ENCODE measurements around the gene TMEM156.
"Not testable (repeated sequence)": the region's sequence is repeated elsewhere in the genome, so short reads cannot be mapped to it uniquely, and the experiment has no call there.

Gene TMEM156

DNA sequence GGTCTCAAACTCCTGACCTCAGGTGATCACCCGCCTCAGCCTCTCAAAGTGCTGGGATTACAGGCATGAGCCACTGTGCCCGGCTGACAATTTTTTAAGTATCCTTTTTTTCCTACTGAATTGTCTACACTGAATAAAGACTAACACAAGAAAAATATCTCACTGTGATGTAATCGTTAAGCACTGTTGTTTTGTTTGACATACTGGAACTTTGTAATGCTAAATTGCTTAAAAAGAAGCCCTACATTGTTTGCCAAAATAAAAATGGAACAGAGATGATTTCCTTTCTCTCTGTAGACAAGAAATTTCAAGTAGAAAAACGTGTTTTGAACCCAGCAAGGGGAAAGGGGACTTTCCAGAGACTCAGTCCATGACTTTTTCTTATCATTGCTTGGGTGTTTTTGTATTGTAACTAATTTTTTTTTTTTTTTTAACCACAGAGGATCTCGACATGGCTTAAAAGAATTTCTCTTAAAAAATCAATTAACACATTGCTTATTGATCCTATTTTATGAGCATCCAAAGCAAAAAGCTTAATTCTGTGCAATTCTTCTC lies 74.9 kb downstream of the TMEM156 start:
- no peak for DNase-seq (ENCODE audit: low spot score)

DNA sequence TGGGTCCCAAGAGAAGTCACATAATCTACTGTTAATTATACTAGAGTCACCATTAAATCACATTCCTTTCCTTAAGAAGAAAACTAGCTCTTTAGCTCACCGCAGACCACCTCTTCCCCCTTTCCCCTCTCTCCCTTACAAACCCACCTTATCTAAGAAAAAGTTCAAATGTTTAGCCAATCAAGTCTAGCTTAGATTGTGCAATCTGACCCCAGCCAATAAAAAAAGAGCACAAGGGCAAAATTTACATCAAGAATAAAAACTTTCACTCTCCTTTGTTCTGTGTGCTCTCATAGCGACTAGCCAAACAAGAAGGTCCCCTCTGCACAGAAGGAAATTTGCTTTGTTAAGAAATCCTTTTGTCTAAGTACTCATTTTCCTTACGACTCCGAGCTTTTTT lies 76.3 kb downstream of the TMEM156 start:
- no peak for DNase-seq (ENCODE audit: low spot score)

GRCh38 chr4:38954727-38955126 lies 77.5 kb downstream of the TMEM156 start:
- no peak for DNase-seq (ENCODE audit: low spot score)

GRCh38 chr4:38952017-38952416 lies 80.2 kb downstream of the TMEM156 start:
- DNase-seq (ENCODE audit: low spot score) = no peak

- no peak for DNase-seq (ENCODE audit: low spot score)
Observed at GRCh38 chr4:38951598-38951997, 80.6 kb downstream of the TMEM156 start.

DNA sequence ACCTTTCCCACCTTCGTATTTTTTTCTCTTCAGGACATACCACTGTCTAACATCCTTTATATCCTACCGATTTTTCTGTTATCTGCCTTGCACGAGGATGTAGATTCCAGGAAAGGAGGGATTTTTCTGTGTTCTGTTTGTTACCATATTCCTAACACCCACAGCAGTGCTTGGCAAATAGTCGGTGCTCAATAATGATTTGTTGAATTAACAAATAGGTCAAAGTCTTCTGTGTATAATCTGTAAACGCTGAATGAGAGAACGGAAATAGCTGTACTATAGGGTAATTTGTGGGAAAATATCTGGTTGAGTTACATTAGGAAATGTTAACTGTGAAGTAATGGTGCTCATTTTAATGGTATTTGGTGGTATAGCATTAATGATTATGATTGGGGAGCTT lies 81.5 kb downstream of the TMEM156 start:
- DNase-seq (ENCODE audit: low spot score) = no peak

GRCh38 chr4:38950159-38950558 lies 82.0 kb downstream of the TMEM156 start:
- no peak for DNase-seq (ENCODE audit: low spot score)

- DNase-seq (ENCODE audit: low spot score) = no peak
Observed at GRCh38 chr4:38949411-38950051, 82.7 kb downstream of the TMEM156 start.

DNA sequence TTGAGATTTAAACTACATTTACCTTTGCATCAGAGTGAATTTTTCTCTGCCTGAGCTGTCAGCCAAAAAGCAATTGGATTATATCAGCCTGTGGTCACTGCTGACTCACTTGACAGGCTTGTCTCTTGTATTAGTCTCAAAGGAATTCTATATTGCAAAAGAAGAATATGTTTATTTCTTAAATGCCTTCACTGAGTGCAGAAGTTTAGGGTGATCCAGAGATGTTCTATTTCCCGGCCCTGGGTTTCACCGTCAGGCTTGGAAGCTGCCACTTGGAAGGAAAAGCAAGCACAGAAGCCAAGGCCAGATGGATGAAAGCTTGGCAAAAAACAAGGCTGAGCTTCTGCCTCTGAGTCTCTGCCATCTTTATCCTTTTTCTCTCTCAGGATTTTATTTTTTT lies 83.7 kb downstream of the TMEM156 start:
- DNase-seq (ENCODE audit: low spot score) = no peak

DNA sequence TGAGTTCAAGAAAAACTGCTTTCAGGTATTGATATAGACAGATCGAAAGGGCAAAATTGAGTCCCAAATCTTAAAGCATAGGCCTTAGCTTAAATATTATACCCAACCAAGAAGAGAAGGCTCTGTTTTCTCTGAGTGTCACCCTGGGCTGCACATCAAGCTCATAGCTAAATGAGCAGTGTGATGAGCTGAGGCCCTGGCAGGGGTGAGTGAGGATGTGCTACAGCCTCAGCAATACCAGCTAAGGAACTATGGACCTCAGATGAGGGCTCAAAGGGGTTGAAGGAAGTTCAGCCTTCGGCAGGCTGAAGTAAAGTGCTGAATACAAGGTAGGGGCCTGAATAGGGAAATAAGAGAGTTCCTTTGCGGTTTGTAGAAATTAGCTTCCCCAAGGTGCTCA lies 85.3 kb downstream of the TMEM156 start:
- DNase-seq (ENCODE audit: low spot score) = no peak

- DNase-seq (ENCODE audit: low spot score) = no peak
Observed at GRCh38 chr4:38944440-38944839, 87.8 kb downstream of the TMEM156 start.

GRCh38 chr4:38943343-38943742 lies 88.9 kb downstream of the TMEM156 start:
- DNase-seq (ENCODE audit: low spot score) = no peak

GRCh38 chr4:38941906-38942305 lies 90.3 kb downstream of the TMEM156 start:
- not testable (repeated sequence) for DNase-seq (ENCODE audit: low spot score)

- no peak for DNase-seq (ENCODE audit: low spot score)
Observed at GRCh38 chr4:38940476-38940875, 91.7 kb downstream of the TMEM156 start.

- DNase-seq (ENCODE audit: low spot score) = no peak
Observed at GRCh38 chr4:38939165-38939564, 93.0 kb downstream of the TMEM156 start.

DNA sequence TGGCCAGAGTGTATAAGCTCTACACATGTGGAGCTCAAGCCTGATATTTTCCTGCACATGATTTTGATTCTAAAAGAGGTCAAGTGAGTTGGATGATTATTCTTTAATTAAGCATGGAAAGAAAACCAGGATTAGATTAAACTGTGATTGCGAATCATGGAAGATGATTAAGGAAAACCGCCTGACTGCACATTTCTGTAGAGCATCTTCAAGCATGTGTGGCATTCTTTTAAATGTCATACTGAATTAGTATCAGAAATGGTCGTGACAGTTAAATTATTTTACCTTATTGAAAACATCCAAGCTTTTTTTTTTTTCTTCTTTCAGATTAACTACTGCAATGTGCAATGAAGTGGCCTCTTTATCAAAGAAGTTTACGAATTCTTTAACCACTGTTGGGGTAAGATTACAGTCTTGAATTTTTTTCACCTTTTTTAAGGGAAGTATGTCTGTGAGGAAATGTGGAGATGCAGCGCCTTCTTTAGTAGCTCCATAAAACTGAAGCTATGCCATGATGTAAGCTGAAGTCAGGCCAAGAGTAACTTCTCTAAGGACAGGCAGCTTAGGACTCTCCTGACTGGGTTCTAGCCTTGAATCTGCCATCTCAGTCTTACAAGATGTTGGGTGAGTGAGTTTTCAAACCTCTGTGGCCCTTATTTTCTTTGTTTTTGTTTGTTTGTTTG lies 96.7 kb downstream of the TMEM156 start:
- no peak for DNase-seq (ENCODE audit: low spot score)

DNA sequence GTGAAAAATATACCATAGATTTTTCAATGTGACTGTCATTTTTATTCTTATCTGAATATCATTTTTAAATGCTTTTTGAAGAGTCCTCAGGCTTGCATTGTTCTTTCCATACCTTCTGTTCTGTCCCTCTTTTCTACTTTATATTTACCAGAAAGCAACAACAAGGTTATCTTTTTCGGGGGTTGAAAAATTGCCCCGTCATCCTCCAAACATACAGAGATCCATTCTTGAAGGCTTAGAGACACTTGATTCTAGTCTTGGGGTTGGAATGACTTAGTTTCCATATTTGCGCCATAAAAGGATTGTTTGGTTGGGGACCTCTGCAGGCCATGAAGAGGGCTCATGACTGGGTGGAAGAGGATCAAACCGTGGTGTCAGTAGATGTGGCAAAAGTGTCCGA lies 101.1 kb downstream of the TMEM156 start:
- DNase-seq (ENCODE audit: low spot score) = no peak

DNA sequence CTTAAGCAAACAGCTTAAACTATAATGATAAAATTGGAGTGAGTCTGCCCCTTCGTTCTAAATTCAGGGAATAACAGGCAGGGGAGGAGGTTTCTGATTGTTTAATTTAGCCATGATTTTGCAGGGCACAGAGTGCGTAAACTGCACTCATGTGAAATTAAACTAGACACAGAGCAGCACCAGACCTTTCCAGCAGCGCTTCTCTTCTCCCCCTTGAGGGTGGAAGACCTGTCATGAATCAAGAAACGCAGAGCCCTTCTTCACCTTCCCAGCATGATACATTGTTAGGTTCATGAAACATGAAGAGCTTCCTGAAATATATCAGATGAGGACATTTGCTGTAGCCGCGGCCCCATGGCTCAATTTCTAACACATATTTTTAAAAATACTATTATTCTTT lies 101.5 kb downstream of the TMEM156 start:
- no peak for DNase-seq (ENCODE audit: low spot score)

DNA sequence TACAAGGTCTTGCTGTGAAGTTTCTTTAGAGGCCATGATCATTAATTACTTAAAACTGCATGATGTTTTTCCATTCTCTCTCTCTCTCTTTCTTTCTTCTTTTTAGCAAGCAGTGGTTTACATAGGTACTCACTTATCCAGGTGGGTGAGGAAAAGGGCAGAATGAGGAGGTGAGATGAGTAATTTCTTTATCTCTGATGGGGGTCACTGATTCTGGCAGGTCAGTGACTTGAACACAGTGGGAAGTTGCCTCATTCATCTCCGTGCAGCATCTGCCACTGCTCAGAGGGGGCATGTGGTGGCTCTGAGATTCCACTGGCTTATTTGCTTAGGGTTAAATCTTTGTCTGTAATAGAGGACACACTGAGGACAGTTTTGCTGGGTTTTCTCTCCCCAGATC lies 102.0 kb downstream of the TMEM156 start:
- DNase-seq (ENCODE audit: low spot score) = no peak

GRCh38 chr4:38928974-38929373 lies 103.2 kb downstream of the TMEM156 start:
- no peak for DNase-seq (ENCODE audit: low spot score)

DNA sequence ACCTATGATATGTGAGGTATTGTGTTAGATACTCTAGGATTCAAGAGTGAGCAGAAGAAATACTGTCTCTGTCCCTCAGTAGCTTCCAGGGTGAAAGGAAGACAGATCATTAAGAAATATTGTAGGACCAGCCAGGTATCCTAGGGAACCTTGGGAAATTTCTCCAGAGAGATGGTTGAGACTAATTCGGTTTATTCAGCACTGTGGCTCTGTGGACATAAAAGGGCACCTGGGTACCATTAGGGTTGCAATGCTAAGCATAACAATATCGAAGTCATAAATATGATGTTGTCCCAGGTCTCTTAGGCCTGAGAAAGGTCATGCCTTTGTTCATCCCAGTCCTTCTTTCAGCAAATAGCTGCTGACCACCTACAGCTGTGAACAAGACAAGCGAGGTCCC lies 103.6 kb downstream of the TMEM156 start:
- DNase-seq (ENCODE audit: low spot score) = no peak

DNA sequence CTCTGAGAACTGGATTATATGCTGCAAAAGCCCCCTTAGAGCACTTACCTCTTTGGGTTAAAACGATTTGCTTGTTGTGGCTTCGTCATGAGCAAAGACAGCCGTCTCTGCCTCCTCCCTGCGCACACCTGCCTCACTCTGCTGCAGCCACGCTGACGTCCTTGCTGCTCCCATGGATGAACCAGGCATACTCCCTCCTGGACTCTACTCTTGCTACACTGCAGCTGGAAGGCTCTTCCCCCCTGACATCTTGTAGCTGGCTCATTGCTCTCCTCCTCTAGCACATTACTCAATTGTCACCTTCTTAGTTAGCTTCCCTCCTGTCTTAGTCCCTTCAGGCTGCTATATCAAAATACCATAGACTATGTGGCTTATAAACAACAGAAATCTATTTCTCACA lies 105.3 kb downstream of the TMEM156 start:
- DNase-seq (ENCODE audit: low spot score) = no peak

- no peak for DNase-seq (ENCODE audit: low spot score)
Observed at GRCh38 chr4:38925492-38926413, 106.5 kb downstream of the TMEM156 start.
